SU-DHL-6 (cell line): Measurements from ENCODE around the gene SYK.

ENCODE experiments used
- H2AFZ ChIP-seq: fragments of 200-600 bp; sonication (generic); 2 replicates; pipeline ENCODE4 v1.6.1; 2014; ENCODE audit warnings: low read depth, mild to moderate bottlenecking, moderate library complexity, mixed read lengths, antibody characterized with exemption, low read length; ENCODE audit not compliant: severe bottlenecking
- H3F3A ChIP-seq: fragments of 200-600 bp; shearing (Covaris generic); 2 replicates; pipeline ENCODE4 v1.6.0; 2016; ENCODE audit warnings: antibody characterized with exemption, mild to moderate bottlenecking; ENCODE audit not compliant: insufficient read depth
- H3K27ac ChIP-seq: fragments of 200-600 bp; sonication (generic); 2 replicates; pipeline ENCODE4 v1.5.1; 2016; ENCODE audit warnings: low read depth, mild to moderate bottlenecking, low read length, moderate library complexity, mixed read lengths
- H3K27me3 ChIP-seq: fragments of 200-600 bp; sonication (generic), shearing (Covaris generic); 2 replicates; pipeline ENCODE4 v1.6.0; 2014; ENCODE audit warnings: mild to moderate bottlenecking, low read length
- H3K36me3 ChIP-seq: fragments of 200-600 bp; sonication (generic); 2 replicates; pipeline ENCODE4 v1.6.1; 2014; ENCODE audit warnings: mild to moderate bottlenecking, low read length, mixed read lengths
- H3K4me2 ChIP-seq: fragments of 300-600, 200-600 bp; shearing (Covaris generic), sonication (generic); 2 replicates; pipeline ENCODE4 v1.6.0; 2014; ENCODE audit warnings: low read length, low read depth, mild to moderate bottlenecking; ENCODE audit not compliant: poor library complexity, severe bottlenecking
- H3K4me3 ChIP-seq: fragments of 200-600 bp; sonication (generic); 2 replicates; pipeline ENCODE4 v1.5.1; 2014; ENCODE audit warnings: antibody characterized with exemption, low read length, mild to moderate bottlenecking, mixed read lengths; ENCODE audit not compliant: insufficient read depth, poor library complexity, severe bottlenecking
- H3K79me2 ChIP-seq: fragments of 200-600 bp; sonication (generic); 2 replicates; pipeline ENCODE4 v1.6.1; 2014; ENCODE audit warnings: mild to moderate bottlenecking, low read length, moderate library complexity; ENCODE audit not compliant: insufficient read depth
- H3K9ac ChIP-seq: fragments of 200-600 bp; sonication (generic); 2 replicates; pipeline ENCODE4 v1.7.0; 2014; ENCODE audit warnings: mild to moderate bottlenecking, low read length
- H3K9me2 ChIP-seq: fragments of 200-600 bp; sonication (generic); replicated peaks from 2 replicates; pipeline ENCODE4 v1.6.1; 2014; ENCODE audit warnings: low read length; ENCODE audit not compliant: insufficient read depth
- H3K9me3 ChIP-seq: fragments of 200-600 bp; sonication (generic); 2 replicates; pipeline ENCODE4 v1.6.1; 2014; ENCODE audit warnings: low read length, mixed read lengths; ENCODE audit not compliant: insufficient read depth
- H4K20me1 ChIP-seq: fragments of 200-600 bp; sonication (generic); 2 replicates; pipeline ENCODE4 v1.6.1; 2014; ENCODE audit warnings: low read depth, mild to moderate bottlenecking, antibody characterized with exemption, low read length, moderate library complexity, mixed read lengths
- EZH2phosphoT487 ChIP-seq: fragments of 200-600 bp; sonication (generic), shearing (Covaris generic); conservative IDR thresholded peaks from 2 replicates; pipeline ENCODE4 v1.6.1; 2018; ENCODE audit warnings: mild to moderate bottlenecking, antibody characterized with exemption, low read length, moderate library complexity, mixed read lengths
- TF ChIP-seq, protein P1 (sequence below): fragments of 200-600 bp; sonication (generic); IDR thresholded peaks from one replicate; pipeline ENCODE4 v1.5.1; 2017; ENCODE audit warnings: antibody characterized with exemption, mild to moderate bottlenecking, low read length, moderate library complexity; ENCODE audit not compliant: insufficient read depth, poor library complexity, severe bottlenecking

Gene SYK

DNA sequence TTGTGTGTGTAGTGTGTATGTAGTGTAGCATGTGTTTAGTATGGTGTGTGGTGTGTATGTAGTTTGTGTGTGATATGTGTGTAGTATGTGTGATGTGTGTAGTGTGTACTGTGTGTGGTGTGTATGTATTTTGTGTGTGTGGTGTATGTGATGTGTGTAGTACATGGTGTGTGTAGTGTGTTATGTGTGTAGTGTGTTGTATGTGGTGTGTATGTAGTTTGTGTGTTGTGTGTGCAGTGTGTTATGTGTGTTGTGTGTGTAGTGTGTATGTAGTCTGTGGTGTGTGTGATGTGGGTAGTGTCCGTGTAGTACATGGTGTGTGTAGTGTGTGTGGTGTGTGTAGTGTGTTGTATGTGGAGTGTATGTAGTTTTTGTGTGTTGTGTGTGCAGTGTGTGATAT lies 40.0 kb downstream of the SYK start:
- Histone ChIP-seq H3K9me2 (no peaks in the 10 kb centered on the region), H3K27ac (no peak overlapping the region), H2AFZ (no peak overlapping the region), H3K4me3 (no peak overlapping the region), H3K36me3 (no peaks in the 10 kb centered on the region), H3K79me2 (peaks cover 25% of the 10 kb centered on the region; the same call in 1 of the 2 replicates), H3K9ac (no peak overlapping the region), H3K9me3 (peaks cover 5% of the 10 kb centered on the region; the same call in 1 of the 2 replicates), H3K4me2 (no peak overlapping the region), H4K20me1 (no peaks in the 10 kb centered on the region), H3F3A (peaks cover 10% of the 10 kb centered on the region; the same call in 1 of the 2 replicates), H3K27me3 (no peaks in the 10 kb centered on the region)
- no peak for TF ChIP-seq EZH2phosphoT487
- TF ChIP-seq, protein P1, sequence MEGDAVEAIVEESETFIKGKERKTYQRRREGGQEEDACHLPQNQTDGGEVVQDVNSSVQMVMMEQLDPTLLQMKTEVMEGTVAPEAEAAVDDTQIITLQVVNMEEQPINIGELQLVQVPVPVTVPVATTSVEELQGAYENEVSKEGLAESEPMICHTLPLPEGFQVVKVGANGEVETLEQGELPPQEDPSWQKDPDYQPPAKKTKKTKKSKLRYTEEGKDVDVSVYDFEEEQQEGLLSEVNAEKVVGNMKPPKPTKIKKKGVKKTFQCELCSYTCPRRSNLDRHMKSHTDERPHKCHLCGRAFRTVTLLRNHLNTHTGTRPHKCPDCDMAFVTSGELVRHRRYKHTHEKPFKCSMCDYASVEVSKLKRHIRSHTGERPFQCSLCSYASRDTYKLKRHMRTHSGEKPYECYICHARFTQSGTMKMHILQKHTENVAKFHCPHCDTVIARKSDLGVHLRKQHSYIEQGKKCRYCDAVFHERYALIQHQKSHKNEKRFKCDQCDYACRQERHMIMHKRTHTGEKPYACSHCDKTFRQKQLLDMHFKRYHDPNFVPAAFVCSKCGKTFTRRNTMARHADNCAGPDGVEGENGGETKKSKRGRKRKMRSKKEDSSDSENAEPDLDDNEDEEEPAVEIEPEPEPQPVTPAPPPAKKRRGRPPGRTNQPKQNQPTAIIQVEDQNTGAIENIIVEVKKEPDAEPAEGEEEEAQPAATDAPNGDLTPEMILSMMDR, result no peak

DNA sequence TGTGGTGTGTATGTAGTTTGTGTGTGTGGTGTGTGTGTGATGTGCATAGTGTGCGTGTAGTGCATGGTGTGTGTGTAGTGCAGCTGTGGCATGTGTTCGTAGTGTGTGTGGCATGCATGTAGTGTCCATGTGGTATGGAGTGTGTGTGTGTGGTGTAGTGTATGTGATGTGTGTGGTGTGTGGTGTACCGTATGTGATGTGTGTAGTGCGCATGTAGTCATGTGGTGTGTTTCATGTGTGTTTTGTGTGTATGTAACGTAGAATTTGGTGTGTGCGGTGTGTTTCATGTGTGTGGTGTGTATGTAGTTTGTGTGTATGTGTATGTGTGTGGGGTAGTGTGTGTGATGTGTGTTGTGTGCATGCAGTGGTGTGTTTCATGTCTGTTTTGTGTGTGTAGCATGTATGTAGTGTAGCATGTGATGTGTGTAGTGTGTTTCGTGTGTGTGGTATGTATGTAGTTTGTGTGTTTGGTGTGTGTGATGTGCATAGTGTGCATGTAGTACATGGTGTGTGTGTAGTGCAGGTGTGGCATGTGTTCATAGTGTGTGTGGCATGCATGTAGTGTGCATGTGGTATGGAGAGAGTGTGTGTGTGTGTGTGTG lies 40.7 kb downstream of the SYK start:
- Histone ChIP-seq H3K27ac (no peak overlapping the region), H2AFZ (no peak overlapping the region), H3K4me3 (no peak overlapping the region), H3F3A (peaks cover 10% of the 10 kb centered on the region; the same call in 1 of the 2 replicates), H3K9me3 (peaks cover 5% of the 10 kb centered on the region; the same call in 1 of the 2 replicates), H3K9me2 (no peaks in the 10 kb centered on the region), H3K27me3 (no peaks in the 10 kb centered on the region), H3K36me3 (no peaks in the 10 kb centered on the region), H3K79me2 (peaks cover 19% of the 10 kb centered on the region; the same call in 1 of the 2 replicates), H4K20me1 (no peaks in the 10 kb centered on the region), H3K9ac (no peak overlapping the region), H3K4me2 (no peak overlapping the region)
- no peak for TF ChIP-seq EZH2phosphoT487
- TF ChIP-seq, protein P1, result no peak

DNA sequence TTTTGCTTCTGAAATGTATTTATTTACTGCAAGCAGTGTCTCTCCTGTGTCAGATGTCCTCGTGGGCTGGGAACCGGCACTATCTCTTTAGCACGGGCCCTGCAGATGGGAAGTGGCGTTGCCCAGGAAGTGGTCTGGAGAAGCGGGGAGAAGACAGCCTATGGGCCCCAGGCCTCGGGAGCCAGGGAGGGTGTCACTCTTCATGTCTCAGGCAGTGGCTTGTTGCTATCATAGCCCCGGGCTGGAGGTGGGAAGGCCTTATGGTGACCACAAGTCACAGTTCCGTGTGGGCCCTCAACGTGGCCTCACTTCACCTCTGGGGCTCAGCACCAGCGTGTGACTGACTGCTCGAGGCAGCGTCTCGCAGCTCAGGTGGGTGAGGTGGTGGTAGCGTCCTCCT lies 41.4 kb downstream of the SYK start:
- Histone ChIP-seq H2AFZ (no peak overlapping the region), H3K9me3 (peaks cover 5% of the 10 kb centered on the region; the same call in 1 of the 2 replicates), H3K79me2 (peaks cover 19% of the 10 kb centered on the region; the same call in 1 of the 2 replicates), H3K9ac (no peak overlapping the region), H4K20me1 (no peaks in the 10 kb centered on the region), H3K27ac (no peak overlapping the region), H3K36me3 (no peaks in the 10 kb centered on the region), H3F3A (peaks cover 10% of the 10 kb centered on the region; the same call in 1 of the 2 replicates), H3K4me3 (no peak overlapping the region), H3K4me2 (no peak overlapping the region), H3K9me2 (no peaks in the 10 kb centered on the region), H3K27me3 (no peaks in the 10 kb centered on the region)
- TF ChIP-seq EZH2phosphoT487, result no peak
- TF ChIP-seq, protein P1, result no peak
